ENCODE data around the gene MLPH.

The MLPH gene

DNA sequence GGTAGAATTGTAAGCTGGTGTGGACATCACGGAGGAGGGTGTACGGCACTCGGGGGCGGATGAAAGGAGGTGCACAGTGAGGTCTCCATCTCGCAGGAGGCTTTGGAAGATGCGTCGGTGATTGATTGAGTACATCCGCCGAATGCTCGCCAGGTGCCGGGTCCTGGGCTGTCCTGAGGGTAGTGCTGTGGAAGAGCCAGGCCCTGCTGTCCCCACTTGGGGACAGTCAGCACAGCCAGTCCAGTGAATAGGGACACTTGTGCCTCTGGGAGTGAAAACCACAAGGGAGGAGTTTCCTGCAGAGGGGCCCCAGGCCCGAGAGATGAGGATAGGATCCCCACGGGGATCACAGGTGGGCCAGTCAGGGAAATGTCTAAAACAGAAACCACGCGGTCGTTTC lies 28.1 kb downstream of the MLPH start:
- Histone ChIP-seq H3K9me3 (ENCODE audit: control insufficient read depth, insufficient read depth, low read length) (no peaks in the 10 kb centered on the region), H3K4me1 (ENCODE audit: control insufficient read depth, insufficient read depth, low read length) (no peaks in the 10 kb centered on the region), H3K27me3 (ENCODE audit: control insufficient read depth, insufficient read depth, low read length) (no peaks in the 10 kb centered on the region), H3K4me3 (ENCODE audit: low read depth, low read length) (no peak overlapping the region), H3K36me3 (ENCODE audit: control insufficient read depth, insufficient read depth, low read length) (peaks cover 1% of the 10 kb centered on the region), H3K9ac (ENCODE audit: low read depth, low read length) (no peak overlapping the region)

DNA sequence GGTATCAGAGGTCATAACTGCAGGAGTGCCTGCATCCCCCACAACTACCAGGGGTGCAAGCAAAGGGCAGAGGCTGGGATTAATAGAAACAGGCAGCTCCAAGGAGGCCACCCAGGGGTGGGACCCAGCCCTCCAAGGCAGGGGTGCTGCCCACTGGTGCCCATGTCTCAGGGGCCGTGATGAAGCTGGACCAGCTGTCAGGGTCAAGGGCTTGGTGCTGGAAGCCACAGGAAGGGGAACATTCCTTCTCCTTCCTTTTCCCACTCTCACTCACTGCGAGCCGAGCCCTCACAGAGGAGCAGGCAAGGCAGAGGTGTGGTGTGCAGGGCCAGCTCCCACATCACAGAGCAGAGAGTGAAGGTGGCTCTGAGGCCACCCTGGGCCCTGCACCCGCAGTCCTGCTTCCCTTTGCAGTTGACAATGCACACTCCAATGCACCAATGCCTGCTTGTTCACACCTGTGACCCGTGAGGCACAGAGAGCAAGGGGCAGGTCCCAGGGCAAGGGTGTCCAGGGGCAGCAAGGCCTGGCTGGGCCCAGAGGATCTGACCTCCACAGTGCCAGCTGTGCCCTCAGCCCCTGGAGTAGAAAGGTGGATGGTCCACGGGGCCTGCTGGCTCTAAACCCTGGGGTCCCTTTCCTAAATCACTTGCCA lies 28.7 kb downstream of the MLPH start:
- Histone ChIP-seq H3K9me3 (ENCODE audit: control insufficient read depth, insufficient read depth, low read length) (no peaks in the 10 kb centered on the region), H3K9ac (ENCODE audit: low read depth, low read length) (no peak overlapping the region), H3K36me3 (ENCODE audit: control insufficient read depth, insufficient read depth, low read length) (peaks cover 3% of the 10 kb centered on the region)

DNA sequence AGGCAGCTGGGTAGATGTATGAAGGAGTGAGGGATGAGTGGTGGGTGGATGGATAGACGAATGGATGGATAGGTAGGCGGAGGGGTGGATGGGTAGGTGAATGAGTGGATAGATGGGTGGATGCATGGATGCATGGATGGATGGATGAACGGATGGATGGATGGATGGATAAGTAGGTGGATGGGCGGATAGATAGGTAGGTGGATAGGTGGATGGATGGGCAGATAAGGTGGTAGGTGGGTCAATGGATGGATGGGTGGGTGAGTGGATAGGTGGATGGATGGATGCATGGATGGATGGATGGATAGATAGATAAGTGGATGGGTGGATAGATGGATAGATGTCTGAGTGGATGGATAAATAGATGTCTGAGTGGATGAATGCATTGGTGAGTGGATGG lies 30.1 kb downstream of the MLPH start:
- Histone ChIP-seq H3K36me3 (ENCODE audit: control insufficient read depth, insufficient read depth, low read length) (peaks cover 3% of the 10 kb centered on the region), H3K9me3 (ENCODE audit: control insufficient read depth, insufficient read depth, low read length) (no peaks in the 10 kb centered on the region), H3K27me3 (ENCODE audit: control insufficient read depth, insufficient read depth, low read length) (no peaks in the 10 kb centered on the region), H3K4me3 (ENCODE audit: low read depth, low read length) (no peak overlapping the region), H3K4me1 (ENCODE audit: control insufficient read depth, insufficient read depth, low read length) (no peaks in the 10 kb centered on the region), H3K9ac (ENCODE audit: low read depth, low read length) (no peak overlapping the region)

More for the DNA sequence above, 28.7 kb downstream of the MLPH start:
- H3K27me3 ChIP-seq (ENCODE audit: control insufficient read depth, insufficient read depth, low read length): no peaks in the 10 kb centered on the region
- no peak overlapping the region for H3K4me3 ChIP-seq (ENCODE audit: low read depth, low read length)
- H3K4me1 ChIP-seq (ENCODE audit: control insufficient read depth, insufficient read depth, low read length): no peaks in the 10 kb centered on the region

DNA sequence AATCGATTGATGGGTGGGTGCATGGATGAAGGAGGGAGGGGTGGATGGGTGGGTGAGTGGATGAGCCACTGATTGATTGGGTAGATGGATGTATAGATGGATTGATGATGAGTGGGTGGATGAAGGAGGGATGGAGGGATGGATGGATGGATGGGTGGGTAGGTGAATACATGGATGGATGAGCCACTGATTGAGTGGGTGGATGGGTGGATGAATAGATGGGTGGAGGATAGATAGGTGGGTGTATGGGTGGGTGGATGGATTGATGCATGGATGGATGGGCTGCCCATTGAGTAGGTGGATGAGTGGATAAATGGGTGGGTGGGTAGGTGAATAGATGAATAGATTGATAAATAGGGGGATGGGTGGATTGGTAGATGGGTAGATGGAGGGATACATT lies 30.9 kb downstream of the MLPH start:
- no peaks in the 10 kb centered on the region for H3K27me3 ChIP-seq (ENCODE audit: control insufficient read depth, insufficient read depth, low read length)
- H3K9ac ChIP-seq (ENCODE audit: low read depth, low read length): no peak overlapping the region
- H3K9me3 ChIP-seq (ENCODE audit: control insufficient read depth, insufficient read depth, low read length): no peaks in the 10 kb centered on the region
- no peak overlapping the region for H3K4me3 ChIP-seq (ENCODE audit: low read depth, low read length)
- no peaks in the 10 kb centered on the region for H3K4me1 ChIP-seq (ENCODE audit: control insufficient read depth, insufficient read depth, low read length)
- H3K36me3 ChIP-seq (ENCODE audit: control insufficient read depth, insufficient read depth, low read length): peaks cover 3% of the 10 kb centered on the region

DNA sequence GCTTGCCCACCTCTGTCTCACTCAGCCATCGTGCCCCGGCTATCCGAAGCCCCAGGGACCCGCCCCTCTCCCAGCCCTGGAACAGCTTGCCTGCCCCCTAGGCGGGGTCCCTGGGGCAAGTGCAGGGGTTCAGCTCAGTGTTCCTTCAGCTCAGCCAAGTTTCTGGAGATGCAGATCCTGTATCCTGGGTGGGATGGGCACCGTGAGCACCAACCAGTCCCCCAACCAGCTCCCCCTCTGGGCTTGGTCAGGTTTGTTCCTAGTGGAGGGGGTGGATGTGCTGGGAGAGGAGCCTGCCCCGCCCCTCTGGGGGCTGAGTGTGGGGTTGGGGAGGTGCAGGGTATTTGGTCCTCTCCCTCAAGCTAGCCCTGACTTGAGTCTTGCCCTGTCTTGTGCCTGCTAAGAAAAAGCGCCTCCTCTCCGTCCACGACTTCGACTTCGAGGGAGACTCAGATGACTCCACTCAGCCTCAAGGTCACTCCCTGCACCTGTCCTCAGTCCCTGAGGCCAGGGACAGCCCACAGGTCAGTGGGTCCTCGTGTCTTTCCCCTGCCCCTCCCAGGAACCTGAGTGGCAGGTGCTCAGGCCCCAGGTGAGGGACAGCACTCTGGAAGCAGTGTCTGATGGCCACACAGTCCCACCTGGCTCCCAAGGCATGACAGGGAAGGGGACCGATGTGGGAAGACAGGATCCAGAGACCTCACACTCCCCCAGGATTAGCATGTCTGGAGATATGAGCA lies 32.6 kb downstream of the MLPH start:
- no peaks in the 10 kb centered on the region for H3K4me1 ChIP-seq (ENCODE audit: control insufficient read depth, insufficient read depth, low read length)
- no peak overlapping the region for H3K9ac ChIP-seq (ENCODE audit: low read depth, low read length)
- H3K4me3 ChIP-seq (ENCODE audit: low read depth, low read length): no peak overlapping the region
- no peaks in the 10 kb centered on the region for H3K9me3 ChIP-seq (ENCODE audit: control insufficient read depth, insufficient read depth, low read length)
- no peaks in the 10 kb centered on the region for H3K27me3 ChIP-seq (ENCODE audit: control insufficient read depth, insufficient read depth, low read length)
- peaks cover 3% of the 10 kb centered on the region for H3K36me3 ChIP-seq (ENCODE audit: control insufficient read depth, insufficient read depth, low read length)

DNA sequence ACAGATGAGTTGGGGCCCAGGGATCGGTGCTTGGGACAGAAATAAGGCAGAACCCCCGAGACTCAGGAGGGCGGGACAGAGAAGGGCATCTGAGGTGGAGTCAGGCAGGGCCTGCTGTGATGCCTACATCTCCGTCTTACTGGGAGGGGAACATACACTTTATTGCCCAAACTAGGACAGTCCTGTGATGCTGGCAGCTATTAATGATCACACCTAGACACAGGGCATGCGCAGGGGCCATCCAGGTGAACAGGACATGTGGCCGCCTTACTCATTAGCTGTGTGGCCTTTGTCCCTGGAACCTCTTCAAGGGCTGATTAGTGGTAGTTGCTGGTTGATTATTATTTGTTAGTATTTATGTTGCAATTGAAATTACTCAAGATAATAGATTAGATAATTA lies 33.2 kb downstream of the MLPH start:
- no peaks in the 10 kb centered on the region for H3K9me3 ChIP-seq (ENCODE audit: control insufficient read depth, insufficient read depth, low read length)
- no peaks in the 10 kb centered on the region for H3K4me1 ChIP-seq (ENCODE audit: control insufficient read depth, insufficient read depth, low read length)
- peaks cover 3% of the 10 kb centered on the region for H3K36me3 ChIP-seq (ENCODE audit: control insufficient read depth, insufficient read depth, low read length)

DNA sequence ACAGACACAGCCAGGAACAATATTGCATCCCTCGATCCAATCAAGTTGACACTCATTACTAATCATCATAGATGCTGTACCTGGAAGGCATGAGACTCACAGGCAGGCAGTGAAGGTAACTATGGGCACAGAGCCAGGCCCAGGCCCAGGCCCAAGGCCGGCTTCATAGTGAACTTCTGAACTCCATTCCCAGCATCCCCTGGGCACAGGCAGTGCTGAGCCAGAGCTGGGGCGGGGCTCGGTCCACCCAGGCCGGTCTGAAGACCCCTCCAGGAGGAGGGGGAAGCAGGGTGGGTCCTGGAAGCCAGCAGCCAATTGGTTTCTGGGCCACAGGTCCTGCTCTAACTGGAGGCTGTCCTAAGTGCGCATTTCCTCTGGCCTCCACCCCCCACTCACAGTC lies 37.6 kb downstream of the MLPH start:
- no peaks in the 10 kb centered on the region for H3K27me3 ChIP-seq (ENCODE audit: control insufficient read depth, insufficient read depth, low read length)
- H3K36me3 ChIP-seq (ENCODE audit: control insufficient read depth, insufficient read depth, low read length): peaks cover 6% of the 10 kb centered on the region
- H3K9ac ChIP-seq (ENCODE audit: low read depth, low read length): no peak overlapping the region
- no peaks in the 10 kb centered on the region for H3K4me1 ChIP-seq (ENCODE audit: control insufficient read depth, insufficient read depth, low read length)
- H3K4me3 ChIP-seq (ENCODE audit: low read depth, low read length): no peak overlapping the region
- H3K9me3 ChIP-seq (ENCODE audit: control insufficient read depth, insufficient read depth, low read length): no peaks in the 10 kb centered on the region

More for the DNA sequence above, 33.2 kb downstream of the MLPH start:
- Histone ChIP-seq H3K27me3 (ENCODE audit: control insufficient read depth, insufficient read depth, low read length) (no peaks in the 10 kb centered on the region), H3K9ac (ENCODE audit: low read depth, low read length) (no peak overlapping the region), H3K4me3 (ENCODE audit: low read depth, low read length) (no peak overlapping the region)

DNA sequence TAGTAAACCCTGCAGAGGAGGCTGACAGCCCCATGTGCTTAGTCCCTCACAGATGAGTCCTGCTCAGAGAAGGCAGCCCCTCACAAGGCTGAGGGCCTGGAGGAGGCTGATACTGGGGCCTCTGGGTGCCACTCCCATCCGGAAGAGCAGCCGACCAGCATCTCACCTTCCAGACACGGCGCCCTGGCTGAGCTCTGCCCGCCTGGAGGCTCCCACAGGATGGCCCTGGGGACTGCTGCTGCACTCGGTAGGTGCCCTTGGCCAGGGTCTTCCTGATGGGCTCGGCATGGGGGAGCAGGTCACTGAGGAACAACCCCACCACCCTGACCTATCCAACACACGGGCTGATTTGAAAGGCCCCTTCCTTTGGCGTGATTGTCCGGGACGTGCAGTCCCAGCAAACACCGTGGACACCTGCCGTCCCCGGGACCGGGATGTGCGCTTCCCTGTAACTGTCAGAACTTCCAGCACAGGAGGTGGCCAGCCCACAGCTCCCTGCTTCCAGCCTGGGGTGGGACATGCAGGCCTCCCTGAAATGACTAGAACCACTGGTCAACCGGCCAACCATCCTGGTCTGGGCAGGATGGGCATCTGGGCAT lies 38.6 kb downstream of the MLPH start:
- H3K4me3 ChIP-seq (ENCODE audit: low read depth, low read length): no peak overlapping the region
- no peaks in the 10 kb centered on the region for H3K9me3 ChIP-seq (ENCODE audit: control insufficient read depth, insufficient read depth, low read length)
- no peak overlapping the region for H3K9ac ChIP-seq (ENCODE audit: low read depth, low read length)
- peaks cover 3% of the 10 kb centered on the region for H3K36me3 ChIP-seq (ENCODE audit: control insufficient read depth, insufficient read depth, low read length)
- H3K27me3 ChIP-seq (ENCODE audit: control insufficient read depth, insufficient read depth, low read length): no peaks in the 10 kb centered on the region
- no peaks in the 10 kb centered on the region for H3K4me1 ChIP-seq (ENCODE audit: control insufficient read depth, insufficient read depth, low read length)

DNA sequence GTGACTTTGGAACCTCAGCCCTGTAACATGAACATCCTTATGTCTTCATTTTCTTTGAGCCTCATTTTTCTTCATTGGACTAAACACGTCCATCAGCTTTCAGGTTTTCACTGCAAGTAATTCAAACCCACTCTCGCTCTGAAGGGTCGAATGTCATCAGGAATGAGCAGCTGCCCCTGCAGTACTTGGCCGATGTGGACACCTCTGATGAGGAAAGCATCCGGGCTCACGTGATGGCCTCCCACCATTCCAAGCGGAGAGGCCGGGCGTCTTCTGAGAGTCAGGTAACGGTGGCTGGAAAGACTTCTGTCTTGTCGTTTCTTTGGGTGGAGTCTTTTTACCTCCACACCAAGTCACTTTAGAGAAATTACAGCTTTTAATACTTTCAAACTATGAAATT lies 40.2 kb downstream of the MLPH start:
- H3K36me3 ChIP-seq (ENCODE audit: control insufficient read depth, insufficient read depth, low read length): peaks cover 3% of the 10 kb centered on the region
- H3K4me3 ChIP-seq (ENCODE audit: low read depth, low read length): no peak overlapping the region
- H3K9me3 ChIP-seq (ENCODE audit: control insufficient read depth, insufficient read depth, low read length): no peaks in the 10 kb centered on the region
- no peak overlapping the region for H3K9ac ChIP-seq (ENCODE audit: low read depth, low read length)
- no peaks in the 10 kb centered on the region for H3K27me3 ChIP-seq (ENCODE audit: control insufficient read depth, insufficient read depth, low read length)
- H3K4me1 ChIP-seq (ENCODE audit: control insufficient read depth, insufficient read depth, low read length): no peaks in the 10 kb centered on the region

DNA sequence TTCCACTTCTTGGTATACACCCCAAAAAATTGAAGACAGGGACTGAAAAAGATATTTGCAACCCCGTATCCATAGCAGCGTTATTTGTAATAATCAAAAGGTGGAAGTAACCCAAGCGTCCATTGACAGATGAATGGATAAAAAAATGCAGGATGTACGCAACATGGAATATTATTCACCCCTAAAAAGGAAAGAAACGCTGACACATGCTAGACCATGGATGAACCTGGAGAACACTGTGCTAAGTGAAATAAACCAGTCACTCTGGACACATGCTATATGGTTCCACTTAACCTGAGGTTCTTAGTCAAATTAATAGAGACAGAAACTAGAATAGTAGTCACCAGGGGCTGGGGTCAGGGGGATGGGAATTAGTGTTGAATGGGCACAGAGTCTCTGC lies 40.7 kb downstream of the MLPH start:
- Histone ChIP-seq H3K9ac (ENCODE audit: low read depth, low read length) (no peak overlapping the region), H3K36me3 (ENCODE audit: control insufficient read depth, insufficient read depth, low read length) (peaks cover 3% of the 10 kb centered on the region), H3K4me1 (ENCODE audit: control insufficient read depth, insufficient read depth, low read length) (no peaks in the 10 kb centered on the region)

DNA sequence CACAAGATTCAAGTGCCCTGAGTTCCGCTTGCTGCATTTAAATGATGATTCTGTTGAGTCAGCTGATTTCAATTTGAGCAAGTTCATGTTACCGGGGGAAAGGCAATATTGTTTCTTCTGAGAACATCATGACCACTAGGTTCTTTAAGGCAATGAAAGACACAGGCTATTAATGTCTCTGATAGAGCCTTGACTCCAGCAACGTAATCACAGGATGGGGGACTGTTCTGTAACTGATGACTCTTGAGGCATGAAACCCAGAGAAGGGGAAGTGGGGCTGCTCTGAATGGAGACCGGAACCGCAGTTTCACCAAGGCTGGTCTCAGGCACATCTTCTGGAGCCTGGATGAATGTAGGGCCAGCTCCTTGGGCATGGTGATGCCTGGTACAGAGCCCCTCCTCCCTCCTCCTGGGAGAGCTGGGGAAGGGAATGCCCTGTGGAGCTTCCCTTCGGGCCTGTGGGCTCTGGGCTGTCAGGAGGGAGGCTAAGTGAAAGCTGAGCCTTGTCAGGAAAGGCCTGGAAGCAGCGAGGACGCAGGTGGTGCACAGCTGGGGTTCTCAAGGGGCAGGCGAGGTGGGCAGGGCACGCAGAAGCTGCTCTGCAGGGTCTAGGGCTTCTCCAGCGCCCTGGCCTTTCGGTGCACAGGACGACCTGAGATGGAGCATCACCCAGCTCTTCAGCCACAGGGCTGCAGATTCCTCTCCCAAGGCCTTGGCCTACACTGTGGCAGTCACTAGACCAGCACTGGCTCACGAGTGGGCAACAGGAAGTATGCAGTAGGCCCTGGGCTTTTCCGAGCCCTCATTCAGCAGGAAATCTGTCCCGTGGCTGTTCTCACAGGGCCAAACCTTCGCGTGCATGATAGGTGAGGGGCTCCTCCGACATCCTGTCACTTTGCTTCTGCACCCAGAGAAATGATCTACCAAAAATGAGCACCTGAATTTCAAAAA lies 42.7 kb downstream of the MLPH start:
- H3K27me3 ChIP-seq (ENCODE audit: control insufficient read depth, insufficient read depth, low read length): no peaks in the 10 kb centered on the region
- no peaks in the 10 kb centered on the region for H3K4me1 ChIP-seq (ENCODE audit: control insufficient read depth, insufficient read depth, low read length)
- no peak overlapping the region for H3K4me3 ChIP-seq (ENCODE audit: low read depth, low read length)
- peaks cover 3% of the 10 kb centered on the region for H3K36me3 ChIP-seq (ENCODE audit: control insufficient read depth, insufficient read depth, low read length)
- no peak overlapping the region for H3K9ac ChIP-seq (ENCODE audit: low read depth, low read length)
- H3K9me3 ChIP-seq (ENCODE audit: control insufficient read depth, insufficient read depth, low read length): no peaks in the 10 kb centered on the region

More for the DNA sequence above, 40.7 kb downstream of the MLPH start:
- Histone ChIP-seq H3K9me3 (ENCODE audit: control insufficient read depth, insufficient read depth, low read length) (no peaks in the 10 kb centered on the region), H3K4me3 (ENCODE audit: low read depth, low read length) (no peak overlapping the region), H3K27me3 (ENCODE audit: control insufficient read depth, insufficient read depth, low read length) (no peaks in the 10 kb centered on the region)
